ENCODE results near the gene FBXO9.

The FBXO9 gene

DNA sequence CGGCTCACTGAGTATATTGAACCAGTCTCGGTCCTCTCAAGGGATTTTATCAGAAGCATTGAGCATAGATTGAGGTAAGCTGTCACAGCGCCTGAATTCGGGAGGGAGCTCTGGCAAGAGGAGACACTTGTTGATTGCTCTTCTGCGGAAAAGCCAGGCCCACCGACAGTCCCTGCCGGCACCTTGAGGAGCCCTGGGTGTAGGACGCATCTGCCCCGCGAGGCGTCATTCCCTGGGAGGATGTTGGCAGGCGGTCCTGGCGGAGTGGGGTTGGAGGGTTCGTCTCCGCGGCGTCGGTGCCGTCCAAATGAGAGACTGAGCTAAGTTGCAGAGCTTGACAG lies 843 bp downstream of the FBXO9 start:
- H3K4me3 ChIP-seq (replicated peaks; ENCODE audit: low read depth, low read length) = peak overlapping the region; percentile 92
- H3K27me3 ChIP-seq (replicated peaks; ENCODE audit: control insufficient read depth, insufficient read depth, low read length) = no peaks in the 10 kb centered on the region
- DNase-seq (ENCODE audit: extremely low read depth, insufficient read length) = peak; percentile 35
- no peaks in the 10 kb centered on the region; the same call in 1 of the 2 replicates for H3K36me3 ChIP-seq (ENCODE audit: control insufficient read depth, insufficient read depth, low read length)
- TF ChIP-seq CTCF (IDR thresholded peaks at IDR 0.05; ENCODE audit: insufficient read depth, low read length, poor library complexity, severe bottlenecking) = no peak

DNA sequence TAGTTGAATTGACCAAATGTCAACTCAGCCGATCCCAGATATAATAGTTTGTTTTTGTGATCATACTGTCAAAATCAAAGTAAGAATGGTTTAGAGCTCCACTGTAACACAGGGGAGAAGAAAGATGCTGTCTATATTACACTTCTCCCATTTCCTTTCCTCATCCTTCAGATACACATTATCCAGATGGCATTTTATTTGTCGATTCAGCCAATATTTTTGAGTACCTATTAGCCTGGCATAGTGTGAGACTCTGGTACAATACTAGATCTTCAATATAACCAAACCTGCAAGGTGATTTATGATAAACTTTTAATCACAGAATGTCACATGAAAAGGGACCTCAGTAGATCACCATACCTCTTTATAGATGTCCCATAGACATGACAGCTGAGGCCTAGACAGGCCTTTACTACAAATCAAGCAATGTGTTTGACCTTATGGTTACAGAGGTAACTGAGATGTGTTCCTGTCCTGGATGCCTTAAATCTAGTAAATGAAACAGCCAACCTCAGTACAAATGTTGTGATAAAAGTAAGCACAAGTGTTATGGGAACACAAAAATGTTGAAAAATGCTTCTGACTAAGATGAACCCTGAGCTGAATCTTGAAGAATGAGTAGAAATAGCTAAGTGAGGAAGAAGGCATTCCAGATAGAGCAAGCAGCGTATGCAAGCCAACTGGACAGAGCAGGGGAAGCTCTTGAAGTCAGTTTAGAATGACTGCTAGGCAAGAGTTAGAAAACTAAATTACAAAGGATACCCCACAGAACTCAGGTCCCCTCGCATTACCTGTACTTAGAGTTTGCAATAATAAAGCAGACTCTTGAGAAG lies 1.9 kb downstream of the FBXO9 start:
- TF ChIP-seq CTCF (IDR thresholded peaks at IDR 0.05; ENCODE audit: insufficient read depth, low read length, poor library complexity, severe bottlenecking) = no peak
- H3K27me3 ChIP-seq (replicated peaks; ENCODE audit: control insufficient read depth, insufficient read depth, low read length) = no peaks in the 10 kb centered on the region
- no peak overlapping the region for H3K4me3 ChIP-seq (replicated peaks; ENCODE audit: low read depth, low read length)
- H3K36me3 ChIP-seq (ENCODE audit: control insufficient read depth, insufficient read depth, low read length) = peaks cover under 1% of the 10 kb centered on the region
- DNase-seq (ENCODE audit: extremely low read depth, insufficient read length) = no peak

- TF ChIP-seq CTCF (IDR thresholded peaks at IDR 0.05; ENCODE audit: insufficient read depth, low read length, poor library complexity, severe bottlenecking) = no peak
- Histone ChIP-seq H3K4me3 (replicated peaks; ENCODE audit: low read depth, low read length) (no peak overlapping the region), H3K27me3 (replicated peaks; ENCODE audit: control insufficient read depth, insufficient read depth, low read length) (no peaks in the 10 kb centered on the region), H3K36me3 (ENCODE audit: control insufficient read depth, insufficient read depth, low read length) (peaks cover 3% of the 10 kb centered on the region)
- DNase-seq (ENCODE audit: extremely low read depth, insufficient read length) = no peak
Observed at GRCh38 chr6:53067849-53068361, 2.7 kb downstream of the FBXO9 start.

DNA sequence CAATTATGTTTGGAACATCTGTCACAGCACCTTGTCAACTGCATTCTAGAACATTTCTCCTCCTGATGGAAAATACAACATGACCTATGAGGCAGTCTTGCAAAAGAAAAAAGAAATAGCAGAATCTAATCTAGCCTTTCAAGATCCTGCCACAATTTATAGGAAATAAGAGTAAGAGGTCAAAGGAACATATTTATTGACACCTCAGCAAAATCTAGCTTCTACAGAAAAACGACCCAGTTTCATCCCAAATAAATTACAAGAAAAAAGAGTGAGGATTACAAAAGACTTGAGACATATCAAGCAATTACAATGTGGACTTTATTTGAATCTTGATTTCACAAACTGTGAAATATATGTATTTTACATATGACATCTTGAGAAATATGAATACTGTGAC lies 4.2 kb downstream of the FBXO9 start:
- no peak overlapping the region for H3K4me3 ChIP-seq (replicated peaks; ENCODE audit: low read depth, low read length)
- no peak for TF ChIP-seq CTCF (IDR thresholded peaks at IDR 0.05; ENCODE audit: insufficient read depth, low read length, poor library complexity, severe bottlenecking)
- H3K27me3 ChIP-seq (replicated peaks; ENCODE audit: control insufficient read depth, insufficient read depth, low read length) = no peaks in the 10 kb centered on the region
- H3K36me3 ChIP-seq (ENCODE audit: control insufficient read depth, insufficient read depth, low read length) = peaks cover 5% of the 10 kb centered on the region
- no peak for DNase-seq (ENCODE audit: extremely low read depth, insufficient read length)

DNA sequence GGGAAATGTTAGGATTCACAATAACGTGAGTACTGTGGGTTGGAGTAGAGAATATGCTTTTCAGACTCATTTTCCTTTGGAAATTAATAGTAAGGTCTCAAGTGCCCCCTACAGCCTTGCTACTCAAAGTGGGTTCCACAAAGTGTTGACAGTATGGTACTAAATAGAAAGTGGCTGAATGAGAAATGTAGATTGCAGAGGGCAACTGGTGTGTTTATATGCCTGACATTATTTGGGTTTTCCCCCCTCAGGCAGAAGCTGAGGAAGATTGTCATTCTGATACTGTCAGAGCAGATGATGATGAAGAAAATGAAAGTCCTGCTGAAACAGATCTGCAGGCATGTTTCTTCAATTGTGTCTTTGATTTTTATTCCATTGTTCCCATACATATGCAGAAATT lies 5.6 kb downstream of the FBXO9 start:
- Histone ChIP-seq H3K4me3 (replicated peaks; ENCODE audit: low read depth, low read length) (no peak overlapping the region), H3K27me3 (replicated peaks; ENCODE audit: control insufficient read depth, insufficient read depth, low read length) (no peaks in the 10 kb centered on the region), H3K36me3 (ENCODE audit: control insufficient read depth, insufficient read depth, low read length) (peaks cover 5% of the 10 kb centered on the region)
- DNase-seq (ENCODE audit: extremely low read depth, insufficient read length) = peak; percentile 19
- peak; percentile 8 for TF ChIP-seq CTCF (IDR thresholded peaks at IDR 0.05; ENCODE audit: insufficient read depth, low read length, poor library complexity, severe bottlenecking)
